ENCODE measurements around the gene MINK1. TPM values are rescaled to one million over a fixed set of nuclear protein-coding genes. Genes with fewer than 3 reads are reported as not detected.

MINK1 gene
- total RNA-seq, 1 experiment from 2014 or later, result 105 TPM

DNA sequence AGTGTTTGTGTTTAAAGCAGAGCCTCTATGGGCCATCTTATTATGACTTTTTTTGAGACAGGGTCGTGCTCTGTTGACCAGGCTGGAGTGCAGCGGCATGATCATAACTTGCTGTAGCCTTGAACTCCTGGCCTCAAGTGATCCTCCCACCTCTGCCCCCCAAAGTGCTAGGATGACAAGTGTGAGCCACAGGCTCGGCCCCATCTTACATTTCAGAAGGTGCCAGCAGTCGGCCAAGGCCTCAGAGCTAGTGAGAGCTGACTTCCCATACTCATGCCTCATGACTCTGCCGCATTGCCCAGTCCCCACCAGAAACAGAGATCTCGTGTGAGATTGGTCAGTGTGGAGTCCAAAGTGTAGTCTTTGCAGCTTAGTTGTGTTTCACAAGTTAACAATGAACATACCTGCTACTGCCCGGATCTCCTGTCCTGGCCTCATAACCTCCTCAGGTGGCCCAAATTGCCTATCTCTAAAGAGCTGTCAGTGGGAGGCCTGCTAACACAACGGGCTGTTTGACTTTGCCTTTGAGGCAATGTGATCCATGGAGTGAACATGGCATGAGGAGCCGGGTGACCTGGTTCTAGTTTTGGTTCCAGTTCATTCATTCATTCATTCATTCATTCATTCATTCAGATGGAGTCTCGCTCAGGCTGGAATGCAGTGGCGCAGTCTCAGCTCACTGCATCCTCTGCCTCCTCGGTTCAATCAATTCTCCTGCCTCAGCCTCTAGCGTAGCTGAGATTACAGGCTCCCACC lies 13.7 kb downstream of the MINK1 start:
- CTCF ChIA-PET, result interaction anchor here (1.2 to 2.9 kb wide), 2 partner anchors 11 to 647 kb away, joined by 3 to 11 read pairs; no protein-coding TSS in a partner anchor
- DNase-seq (ENCODE audit: low spot score) (no peak), ATAC-seq (no peak)
- Mint-ChIP-seq H3K4me1 (peaks cover 51% of the 10 kb centered on the region), H3K4me3 (no peak overlapping the region), H3K9me3 (no peaks in the 10 kb centered on the region), H3K36me3 (no peaks in the 10 kb centered on the region), H3K27ac (no peak overlapping the region; the same call in 1 of the 2 replicates), H3K27me3 (ENCODE audit: low read depth) (no peaks in the 10 kb centered on the region)
- TF ChIP-seq JUN (CRISPR knock-in tag; IDR thresholded peaks at IDR 0.05) (no peak), ATF1 (CRISPR knock-in tag; IDR thresholded peaks at IDR 0.05) (no peak), AR (CRISPR knock-in tag; IDR thresholded peaks at IDR 0.05) (no peak), ESRRA (CRISPR knock-in tag; IDR thresholded peaks at IDR 0.05; ENCODE audit: borderline replicate concordance) (no peak), SMAD3 (CRISPR knock-in tag; IDR thresholded peaks at IDR 0.05; ENCODE audit: borderline replicate concordance) (no peak), OVOL2 (CRISPR knock-in tag; IDR thresholded peaks at IDR 0.05; ENCODE audit: borderline replicate concordance) (no peak), ZNF671 (CRISPR knock-in tag; IDR thresholded peaks at IDR 0.05) (no peak), NFE2L1 (CRISPR knock-in tag; IDR thresholded peaks at IDR 0.05) (no peak), HMGA2 (CRISPR knock-in tag; IDR thresholded peaks at IDR 0.05) (no peak), GABPB1 (CRISPR knock-in tag; IDR thresholded peaks at IDR 0.05) (no peak), GTF2I (CRISPR knock-in tag; conservative IDR thresholded peaks at IDR 0.05) (no peak), ZSCAN18 (CRISPR knock-in tag; IDR thresholded peaks at IDR 0.05) (no peak), ZNF532 (CRISPR knock-in tag; IDR thresholded peaks at IDR 0.05; ENCODE audit: borderline replicate concordance) (no peak), NR1H2 (CRISPR knock-in tag; IDR thresholded peaks at IDR 0.05) (no peak), FOXJ3 (CRISPR knock-in tag; IDR thresholded peaks at IDR 0.05; ENCODE audit: borderline replicate concordance) (no peak), TP53 (CRISPR knock-in tag; IDR thresholded peaks at IDR 0.05) (no peak)
- TF ChIP-seq, protein P1, sequence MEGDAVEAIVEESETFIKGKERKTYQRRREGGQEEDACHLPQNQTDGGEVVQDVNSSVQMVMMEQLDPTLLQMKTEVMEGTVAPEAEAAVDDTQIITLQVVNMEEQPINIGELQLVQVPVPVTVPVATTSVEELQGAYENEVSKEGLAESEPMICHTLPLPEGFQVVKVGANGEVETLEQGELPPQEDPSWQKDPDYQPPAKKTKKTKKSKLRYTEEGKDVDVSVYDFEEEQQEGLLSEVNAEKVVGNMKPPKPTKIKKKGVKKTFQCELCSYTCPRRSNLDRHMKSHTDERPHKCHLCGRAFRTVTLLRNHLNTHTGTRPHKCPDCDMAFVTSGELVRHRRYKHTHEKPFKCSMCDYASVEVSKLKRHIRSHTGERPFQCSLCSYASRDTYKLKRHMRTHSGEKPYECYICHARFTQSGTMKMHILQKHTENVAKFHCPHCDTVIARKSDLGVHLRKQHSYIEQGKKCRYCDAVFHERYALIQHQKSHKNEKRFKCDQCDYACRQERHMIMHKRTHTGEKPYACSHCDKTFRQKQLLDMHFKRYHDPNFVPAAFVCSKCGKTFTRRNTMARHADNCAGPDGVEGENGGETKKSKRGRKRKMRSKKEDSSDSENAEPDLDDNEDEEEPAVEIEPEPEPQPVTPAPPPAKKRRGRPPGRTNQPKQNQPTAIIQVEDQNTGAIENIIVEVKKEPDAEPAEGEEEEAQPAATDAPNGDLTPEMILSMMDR (IDR thresholded peaks at IDR 0.05), result no peak
- TF ChIP-seq, protein P2, sequence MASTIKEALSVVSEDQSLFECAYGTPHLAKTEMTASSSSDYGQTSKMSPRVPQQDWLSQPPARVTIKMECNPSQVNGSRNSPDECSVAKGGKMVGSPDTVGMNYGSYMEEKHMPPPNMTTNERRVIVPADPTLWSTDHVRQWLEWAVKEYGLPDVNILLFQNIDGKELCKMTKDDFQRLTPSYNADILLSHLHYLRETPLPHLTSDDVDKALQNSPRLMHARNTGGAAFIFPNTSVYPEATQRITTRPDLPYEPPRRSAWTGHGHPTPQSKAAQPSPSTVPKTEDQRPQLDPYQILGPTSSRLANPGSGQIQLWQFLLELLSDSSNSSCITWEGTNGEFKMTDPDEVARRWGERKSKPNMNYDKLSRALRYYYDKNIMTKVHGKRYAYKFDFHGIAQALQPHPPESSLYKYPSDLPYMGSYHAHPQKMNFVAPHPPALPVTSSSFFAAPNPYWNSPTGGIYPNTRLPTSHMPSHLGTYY (CRISPR knock-in tag; IDR thresholded peaks at IDR 0.05), result no peak
- TF ChIP-seq, protein P3, sequence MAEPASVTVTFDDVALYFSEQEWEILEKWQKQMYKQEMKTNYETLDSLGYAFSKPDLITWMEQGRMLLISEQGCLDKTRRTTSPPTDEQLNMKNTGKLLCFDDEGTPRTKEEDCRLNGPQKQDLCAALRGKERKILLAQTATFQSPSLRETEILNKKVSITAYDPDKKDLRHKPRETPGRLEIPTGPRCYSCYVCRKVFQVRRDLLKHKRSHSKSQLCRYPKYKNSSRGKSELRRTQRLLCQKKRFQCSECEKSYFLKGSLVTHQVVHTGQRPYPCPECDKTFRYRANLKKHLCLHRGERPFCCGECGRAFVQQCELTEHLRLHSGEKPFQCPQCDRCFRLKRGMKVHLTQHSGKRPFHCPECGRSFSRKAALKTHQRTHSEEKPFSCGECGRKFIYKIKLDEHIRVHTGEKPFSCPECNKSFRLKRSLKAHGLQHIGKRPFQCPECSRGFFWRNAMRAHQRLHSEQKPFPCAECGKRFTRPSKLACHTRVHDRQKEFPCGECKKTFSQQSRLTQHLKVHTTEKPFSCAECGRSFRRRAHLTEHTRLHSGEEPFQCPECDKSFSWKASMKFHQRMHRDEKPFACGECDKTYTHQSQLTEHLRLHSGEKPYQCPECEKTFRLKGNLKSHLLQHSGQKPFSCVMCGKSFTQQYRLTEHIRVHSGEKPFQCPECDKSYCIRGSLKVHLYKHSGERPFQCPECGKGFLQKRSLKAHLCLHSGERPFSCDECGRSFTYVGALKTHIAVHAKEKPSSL (CRISPR knock-in tag; conservative IDR thresholded peaks at IDR 0.05), result no peak
- POLR2A ChIA-PET, result interaction anchor here (0.7 to 1.2 kb wide), 2 partner anchors 11 to 15 kb away, joined by 3 to 4 read pairs; no protein-coding TSS in a partner anchor

Data from WTC11 (cell line).